GM10847 (cell line): ENCODE results near the gene AUTS2.

ENCODE experiments used
- POLR2A ChIP-seq: IDR thresholded peaks from 2 replicates; pipeline ENCODE4 v1.6.1; 2011; ENCODE audit not compliant: insufficient read length; ENCODE audit errors: extremely low read depth

The AUTS2 gene

DNA sequence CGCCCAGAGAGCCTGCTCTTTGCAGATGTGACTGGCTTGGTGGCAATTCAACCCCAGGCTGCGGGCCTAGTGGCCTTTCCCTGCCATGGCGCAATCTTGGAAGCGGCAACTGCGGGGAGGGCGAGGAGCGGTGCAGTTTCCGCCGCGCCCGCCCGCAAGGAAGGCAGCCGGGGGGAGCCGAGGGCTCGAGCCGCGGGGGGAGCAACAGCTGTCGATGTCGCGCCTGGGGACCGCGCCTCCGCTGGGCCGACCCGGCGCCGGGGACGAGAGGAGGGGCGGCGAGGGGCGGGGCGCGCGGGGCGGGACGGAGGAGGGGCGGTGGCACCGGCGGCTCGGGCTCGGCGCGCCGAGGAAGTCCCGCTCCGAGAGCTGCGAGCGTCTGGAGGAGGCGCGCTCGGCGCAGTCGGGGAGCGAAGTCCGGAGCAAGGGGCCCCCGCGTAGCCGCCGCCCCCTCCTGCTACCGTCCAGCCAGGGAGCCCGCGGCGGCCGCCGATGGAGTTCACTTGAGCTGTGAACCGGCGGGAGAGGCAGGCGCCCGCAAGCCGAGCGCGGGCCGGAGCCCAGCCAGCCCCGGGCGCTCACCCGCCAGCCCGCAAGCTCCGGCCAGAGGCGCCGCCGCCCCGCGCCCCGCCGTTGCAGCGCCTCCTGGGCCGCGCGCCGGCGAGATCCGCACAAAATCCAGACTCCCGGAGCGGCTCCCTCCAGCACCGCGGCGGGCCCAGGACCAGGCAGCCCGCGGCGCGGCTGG lies 1095.6 kb downstream of the AUTS2 start:
- no peak for TF ChIP-seq POLR2A

DNA sequence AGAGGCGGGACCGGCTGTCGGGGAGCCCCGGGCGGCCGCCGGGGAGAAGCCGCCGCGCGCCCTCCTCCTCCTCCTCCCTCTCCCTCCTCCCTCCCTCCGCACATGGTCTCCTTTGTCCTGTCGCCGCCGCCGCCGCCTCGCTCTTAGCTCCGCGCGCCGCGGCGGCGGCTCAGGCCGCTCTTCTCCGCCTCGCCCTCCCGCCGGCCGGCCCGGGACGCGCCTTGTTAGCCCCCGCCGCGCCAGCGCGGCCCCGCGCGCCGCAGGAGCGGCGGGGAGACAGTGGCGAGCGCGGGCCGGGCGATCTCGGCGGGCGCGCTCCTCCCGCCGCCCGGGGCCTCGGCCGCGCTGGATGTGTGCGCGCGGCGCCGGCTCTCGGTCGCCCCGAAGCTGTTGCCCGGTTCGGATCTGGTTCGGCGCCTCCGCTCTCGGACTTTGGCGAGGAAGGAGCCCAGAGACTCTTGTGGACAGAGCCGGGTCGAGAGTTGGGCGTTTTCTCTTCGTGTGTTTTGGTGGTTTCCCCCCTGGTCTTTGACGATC lies 1096.2 kb downstream of the AUTS2 start:
- no peak for TF ChIP-seq POLR2A

DNA sequence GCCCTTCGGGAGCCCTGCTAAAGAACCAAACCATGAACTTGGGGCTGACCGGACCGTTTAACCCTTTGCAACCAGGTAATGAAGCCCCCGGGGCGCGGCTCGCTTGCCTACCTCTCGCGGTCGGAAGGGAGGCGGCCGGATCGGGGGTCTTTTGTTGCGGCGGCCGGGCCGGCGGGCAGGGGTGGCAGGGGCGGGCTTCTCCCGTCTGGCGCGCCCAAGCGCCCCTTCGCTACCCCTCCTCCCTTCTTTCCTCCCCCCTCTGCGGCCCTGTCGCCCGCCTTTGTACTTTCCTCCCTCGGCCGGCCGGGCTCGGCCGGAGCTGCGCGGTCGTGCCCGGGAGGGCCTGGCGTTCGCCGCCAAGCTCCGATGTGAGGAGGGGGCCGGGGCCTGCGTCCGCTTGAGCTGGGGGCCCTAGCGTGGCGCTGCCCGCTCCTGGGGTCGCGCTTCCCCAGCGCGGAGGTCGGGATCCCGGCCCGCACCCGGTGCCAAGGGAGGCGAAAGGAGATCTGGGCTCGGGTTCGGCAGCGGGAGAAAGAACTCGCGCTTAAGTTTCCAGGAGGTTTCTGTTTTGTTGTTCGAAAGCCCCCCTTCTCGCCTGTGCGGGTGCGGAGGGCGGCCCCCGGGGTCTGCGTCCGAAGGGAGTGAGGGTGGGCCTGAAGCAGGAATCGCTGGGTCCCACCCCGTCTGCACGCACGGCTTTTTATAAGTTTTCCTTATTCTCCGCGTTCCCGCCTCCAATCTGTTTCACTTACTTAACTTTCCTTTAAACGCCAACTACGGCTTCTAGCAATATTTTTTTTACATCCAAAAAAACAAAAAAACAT lies 1096.9 kb downstream of the AUTS2 start:
- no peak for TF ChIP-seq POLR2A

DNA sequence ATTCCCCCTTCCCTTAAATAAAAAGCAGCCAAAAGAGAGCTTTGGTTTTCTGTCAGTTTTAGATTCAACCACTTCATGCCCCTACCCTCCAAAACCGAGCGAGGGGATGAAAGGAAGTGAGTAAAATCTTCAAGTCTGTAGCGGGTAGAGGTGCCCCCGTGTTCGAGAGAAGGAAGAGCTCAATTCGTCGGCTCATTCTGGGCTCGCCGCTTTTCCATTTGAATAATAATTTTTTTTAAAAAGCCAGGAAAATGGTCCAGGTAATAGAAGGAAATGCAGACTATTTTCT lies 1097.5 kb downstream of the AUTS2 start:
- TF ChIP-seq POLR2A: no peak

DNA sequence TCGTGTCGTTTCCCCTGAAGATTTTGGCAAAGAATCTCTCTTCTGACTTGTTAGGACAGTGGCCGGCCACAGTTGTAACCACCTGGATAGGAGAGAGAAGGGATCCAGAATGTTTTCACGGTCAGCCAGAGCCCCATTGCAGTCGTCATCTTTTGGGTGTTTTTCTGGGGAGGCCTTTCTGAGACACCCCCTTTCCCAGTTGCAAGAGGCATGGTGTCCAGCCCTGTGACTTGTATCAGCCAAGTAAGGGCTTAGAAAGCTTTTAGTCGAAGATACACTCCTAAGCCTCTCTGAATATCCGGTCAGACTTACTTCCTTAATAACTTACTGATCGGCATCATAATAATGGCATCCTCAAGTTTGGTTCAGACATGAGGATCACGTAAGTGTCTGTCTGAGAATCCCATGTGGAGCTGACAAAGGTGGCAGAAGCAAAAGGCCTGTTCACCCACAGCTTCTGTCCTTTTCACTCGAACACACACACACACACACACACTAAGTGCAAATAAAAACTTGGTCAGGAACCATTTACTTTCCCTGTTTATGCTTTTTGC lies 1098.0 kb downstream of the AUTS2 start:
- TF ChIP-seq POLR2A: no peak

DNA sequence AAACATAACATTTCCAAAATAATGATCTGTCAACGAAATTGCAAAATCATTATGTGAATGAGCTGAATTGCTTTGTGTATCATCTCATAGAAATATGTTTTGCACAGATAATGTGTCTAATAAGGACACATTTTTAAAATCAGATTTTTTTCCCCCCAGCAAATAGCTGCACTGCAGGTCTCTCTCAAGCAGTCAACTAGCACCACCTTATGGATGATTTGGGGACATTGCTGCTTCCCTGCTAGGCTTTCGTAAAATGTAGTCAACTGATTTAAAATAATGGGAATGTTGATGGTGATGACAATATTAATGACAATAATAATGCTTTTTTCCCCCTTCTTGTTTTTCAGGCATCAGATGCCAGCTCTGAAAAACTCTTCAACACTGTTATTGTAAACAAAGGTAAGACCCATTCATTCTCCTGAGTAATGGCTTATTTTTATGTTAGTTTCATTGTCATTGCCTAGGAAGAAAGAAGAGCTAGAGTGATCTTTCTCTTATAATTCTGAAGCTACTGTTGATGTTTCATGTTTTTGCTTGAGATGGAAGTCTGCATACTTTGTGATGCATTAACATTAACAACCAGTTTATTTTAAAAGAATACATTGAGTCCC lies 1100.1 kb downstream of the AUTS2 start:
- TF ChIP-seq POLR2A: no peak

DNA sequence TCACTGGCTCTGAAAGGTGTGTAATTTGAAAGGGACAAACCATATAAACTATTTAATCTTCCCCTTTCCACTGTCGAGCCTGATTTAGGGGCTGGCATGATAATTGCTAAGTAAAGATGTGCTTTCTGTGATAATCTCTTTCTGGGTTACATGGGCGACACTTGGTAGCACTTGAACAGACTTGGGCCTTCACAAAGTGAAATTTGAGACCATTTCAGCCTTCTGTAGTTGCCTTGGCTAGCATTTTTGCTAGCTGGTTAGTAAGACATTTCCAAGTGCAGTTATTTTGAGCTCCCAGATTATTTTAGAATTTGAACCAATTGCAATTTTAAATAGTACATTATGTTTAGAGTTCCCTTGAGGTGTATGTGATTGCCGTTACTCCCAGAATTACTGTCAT lies 1101.0 kb downstream of the AUTS2 start:
- TF ChIP-seq POLR2A: no peak

DNA sequence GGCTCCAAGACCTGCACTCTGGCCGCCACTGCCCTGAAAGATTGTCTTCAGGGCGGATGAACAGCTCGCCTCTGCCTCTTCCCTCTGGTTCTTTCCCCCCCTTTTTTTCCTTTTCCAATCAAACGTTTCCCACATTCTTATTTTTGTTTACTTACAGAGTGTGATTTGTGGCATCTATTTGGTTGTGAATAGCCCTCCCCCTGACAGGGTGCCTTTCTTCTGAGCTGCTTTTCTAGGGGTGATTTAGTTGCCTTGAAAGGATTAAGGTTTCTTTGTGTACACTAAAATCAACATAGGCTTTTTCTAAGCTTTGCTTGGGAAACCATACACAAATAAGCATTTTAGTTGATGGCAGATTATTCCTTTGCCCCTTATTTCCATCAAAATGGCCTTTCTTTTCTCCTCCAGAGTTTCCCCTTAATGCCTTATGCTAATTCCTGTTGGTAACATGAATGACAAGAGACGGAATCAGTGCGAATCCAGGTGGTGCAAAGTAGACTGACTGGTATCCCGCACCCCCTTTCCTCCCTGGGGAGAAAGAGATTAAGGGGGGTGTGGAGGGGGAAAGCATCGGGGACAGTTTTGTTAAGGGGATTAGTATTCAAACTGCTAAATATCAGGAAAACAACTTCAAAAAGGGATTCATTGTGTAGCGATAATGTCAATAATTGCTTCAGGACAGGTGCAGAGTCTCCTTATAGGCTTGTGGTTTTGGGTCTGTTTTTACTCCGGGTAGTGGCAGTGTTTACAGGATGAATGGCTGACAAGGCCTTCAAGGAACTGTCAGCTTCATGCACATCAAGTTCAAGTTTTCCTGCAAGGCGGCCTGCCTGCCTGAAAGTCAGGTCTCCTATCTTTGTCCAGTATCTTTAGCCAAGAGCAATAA lies 1102.0 kb downstream of the AUTS2 start:
- no peak for TF ChIP-seq POLR2A

DNA sequence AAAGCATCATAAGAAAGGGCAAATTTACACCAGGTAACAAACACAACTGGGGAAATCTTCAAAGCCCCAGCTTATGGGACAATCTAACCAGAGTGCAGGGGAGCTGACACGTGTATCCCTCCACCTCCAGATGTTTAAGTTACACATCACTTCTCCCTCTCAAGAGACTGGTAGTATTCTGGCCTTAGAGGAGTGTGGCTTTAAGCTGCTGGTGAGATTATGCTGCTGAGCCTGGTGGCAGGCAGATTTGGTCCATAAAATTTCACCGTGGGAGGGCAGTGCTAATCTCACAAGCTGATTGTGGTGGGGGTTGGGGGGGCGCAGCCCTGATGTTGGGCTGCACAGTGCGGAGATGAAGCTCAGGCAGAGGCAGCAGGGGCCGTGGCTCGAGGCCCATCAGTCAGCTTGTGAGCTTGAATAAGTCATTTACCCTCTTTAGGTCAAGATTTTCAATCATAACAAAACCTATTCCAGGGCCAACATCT lies 1102.7 kb downstream of the AUTS2 start:
- no peak for TF ChIP-seq POLR2A

DNA sequence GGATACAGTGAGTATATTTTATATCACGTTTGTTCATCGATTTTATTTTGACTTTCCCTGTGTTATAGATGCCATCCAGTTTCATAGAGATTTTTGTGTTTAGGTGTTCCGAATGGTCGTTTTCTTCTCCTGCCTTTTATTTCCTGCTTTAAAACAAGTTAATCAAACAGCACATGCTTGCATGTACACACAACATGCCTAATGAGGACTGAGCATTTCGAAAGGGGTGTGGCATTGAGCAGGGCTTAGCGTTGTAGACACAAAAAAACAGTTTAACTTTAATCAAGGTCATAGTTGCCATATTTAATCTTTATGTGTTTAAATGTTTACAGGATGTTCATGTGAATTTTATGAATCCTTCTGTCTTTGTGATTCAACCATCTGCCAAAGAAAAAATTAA lies 1103.2 kb downstream of the AUTS2 start:
- TF ChIP-seq POLR2A: no peak

DNA sequence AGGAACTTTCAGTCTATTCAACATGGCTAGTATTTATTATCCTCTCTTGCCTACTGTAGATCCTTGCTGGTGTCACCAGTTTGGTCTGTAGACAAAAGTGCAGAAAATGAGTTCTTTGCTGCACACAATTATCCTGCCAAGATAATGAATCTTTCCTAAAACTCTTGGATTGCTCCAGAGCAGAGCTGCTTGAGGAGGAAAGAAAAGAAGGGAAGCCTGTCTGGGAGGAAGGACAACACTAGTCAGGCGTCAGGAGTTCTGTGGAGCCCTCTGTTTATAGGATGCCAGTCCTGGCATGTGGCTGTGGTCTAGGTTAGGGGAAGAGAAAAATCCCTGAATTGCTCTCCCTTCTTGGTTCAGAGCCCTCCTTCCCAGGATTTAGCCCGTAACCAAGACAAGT lies 1103.7 kb downstream of the AUTS2 start:
- TF ChIP-seq POLR2A: no peak

DNA sequence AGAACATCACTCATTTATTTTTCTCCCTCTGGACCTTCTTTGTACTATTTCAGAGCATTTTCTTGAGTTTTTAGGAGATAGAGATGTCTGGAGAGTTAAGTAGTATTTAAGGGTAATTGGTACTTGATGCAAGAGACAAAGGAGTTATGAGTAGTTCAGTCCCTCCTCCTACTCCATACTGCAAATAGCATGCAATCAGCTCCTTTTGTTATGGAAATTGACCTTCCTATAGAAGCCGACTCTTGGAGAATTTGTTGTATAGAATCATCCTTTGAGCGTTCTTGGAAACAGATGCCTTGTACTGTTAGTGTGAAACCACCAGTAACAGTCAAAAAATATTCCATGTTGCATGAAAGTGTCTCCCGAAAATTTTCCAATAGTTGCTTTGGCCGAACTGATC lies 1105.5 kb downstream of the AUTS2 start:
- no peak for TF ChIP-seq POLR2A

DNA sequence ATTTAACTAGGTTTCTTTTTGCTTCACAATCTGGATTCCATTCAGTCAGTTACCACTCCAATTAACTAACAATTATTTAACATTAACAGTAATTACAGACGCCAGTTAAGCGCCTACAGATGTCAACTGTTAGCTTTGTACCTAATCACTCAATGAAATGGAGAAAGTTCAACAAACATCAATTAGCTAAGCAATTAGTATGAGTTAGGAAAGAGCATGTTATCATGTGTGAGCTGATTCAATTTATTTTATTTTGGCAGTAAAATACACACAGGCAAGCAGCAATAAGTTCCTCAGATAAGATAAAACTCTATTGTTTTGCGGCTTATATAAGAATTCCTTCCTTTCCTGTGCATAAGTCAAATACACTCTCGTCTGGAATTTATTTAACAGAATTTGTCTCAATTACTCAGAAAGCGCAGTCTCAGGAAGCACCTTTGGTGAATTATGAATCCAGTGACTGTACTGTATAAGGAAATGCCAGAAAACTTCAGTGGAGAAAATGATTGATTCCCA lies 1106.6 kb downstream of the AUTS2 start:
- TF ChIP-seq POLR2A: no peak

DNA sequence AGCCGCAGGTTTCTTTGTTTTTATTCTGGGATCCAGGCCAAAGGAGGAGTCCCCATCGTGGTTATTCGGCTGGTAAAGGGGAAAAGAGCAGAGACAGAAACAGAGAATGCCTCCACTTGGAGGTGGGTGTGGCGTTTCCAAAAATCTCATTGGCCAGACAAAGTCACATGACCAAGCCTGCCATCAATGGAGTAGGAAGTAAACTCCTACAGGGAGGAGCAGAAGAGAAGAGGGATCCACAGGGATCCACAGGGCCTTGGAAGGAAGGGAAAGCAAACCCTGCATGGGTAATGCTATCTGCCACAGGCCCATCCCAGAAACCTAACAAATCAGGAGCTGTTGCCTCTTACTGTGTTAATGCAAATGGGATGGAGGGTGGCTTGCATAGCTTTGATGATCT lies 1107.9 kb downstream of the AUTS2 start:
- TF ChIP-seq POLR2A: no peak

DNA sequence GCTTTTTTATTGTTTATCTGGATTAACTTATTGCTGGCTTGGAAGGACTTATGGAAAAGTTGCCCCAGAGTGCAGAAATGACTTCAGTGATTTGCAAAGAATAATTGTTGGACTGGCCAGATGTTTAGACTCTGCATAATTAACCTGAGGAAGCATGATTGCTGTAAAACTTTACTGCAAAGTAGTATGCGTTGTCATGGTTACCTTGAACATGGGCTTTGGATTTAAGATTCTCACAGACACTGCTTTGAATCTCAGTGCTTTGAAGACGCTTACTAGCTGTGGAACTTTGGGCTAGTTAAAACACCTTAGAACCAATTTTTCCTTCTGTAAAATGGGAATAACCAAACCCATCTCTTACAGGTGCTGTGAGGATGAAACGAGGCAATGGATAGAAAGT lies 1108.4 kb downstream of the AUTS2 start:
- TF ChIP-seq POLR2A: no peak

DNA sequence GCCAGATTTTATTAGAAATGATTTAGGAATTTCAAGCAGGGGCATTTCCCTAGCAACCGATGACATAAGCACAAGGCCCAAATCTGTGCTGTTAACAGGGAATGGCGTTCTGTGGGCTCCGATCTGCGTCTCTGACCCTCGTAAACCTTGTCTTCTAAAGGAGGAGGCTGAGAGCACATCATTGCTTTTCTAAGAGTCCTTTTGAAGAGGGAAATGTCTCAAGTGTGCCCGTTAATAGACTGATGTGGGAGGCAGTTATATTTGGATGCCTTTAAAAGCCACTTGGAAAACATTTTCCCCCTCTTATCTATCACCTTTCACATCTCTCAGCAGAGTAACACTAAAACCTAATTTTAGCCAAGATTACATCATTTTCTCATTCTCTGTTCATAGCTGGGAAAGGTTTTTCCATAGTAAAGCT lies 1109.6 kb downstream of the AUTS2 start:
- no peak for TF ChIP-seq POLR2A
